ENCODE results near the gene SEMA3A. TPM values are rescaled to one million over a fixed set of nuclear protein-coding genes. Genes with fewer than 3 reads are reported as not detected.

Gene SEMA3A
- total RNA-seq, 1 experiment from 2014 or later = 20.2 TPM

DNA sequence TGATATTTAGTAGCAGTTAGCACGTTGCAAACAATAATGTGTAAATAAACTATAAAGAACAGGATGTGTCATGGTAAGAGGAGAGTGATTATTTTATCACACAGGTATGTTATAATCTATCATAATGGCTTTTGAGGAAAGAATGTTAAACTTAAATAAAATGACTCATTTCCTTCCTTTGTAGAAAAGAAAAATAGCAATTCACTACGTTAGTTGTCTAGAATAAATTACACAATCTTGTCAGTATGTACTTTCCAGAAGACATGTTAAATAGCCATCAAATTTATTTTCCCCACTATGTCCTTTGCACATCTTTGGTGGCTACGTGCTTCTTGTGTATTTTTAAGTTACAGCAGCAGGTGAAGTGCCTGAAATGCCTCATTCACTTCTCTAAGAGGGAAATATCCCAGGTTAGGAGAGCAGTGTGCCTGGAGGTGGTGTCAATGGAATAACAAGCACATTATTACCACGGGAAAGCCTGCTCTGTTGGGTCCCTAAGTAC lies 133.8 kb downstream of the SEMA3A start:
- H3K9me3 Mint-ChIP-seq (ENCODE audit: low read depth, unreplicated experiment) = peaks cover 2% of the 10 kb centered on the region
- peaks cover 5% of the 10 kb centered on the region for H3K36me3 Mint-ChIP-seq (ENCODE audit: insufficient read depth, unreplicated experiment)
- no peaks in the 10 kb centered on the region for H3K27me3 Mint-ChIP-seq (ENCODE audit: unreplicated experiment)
- peak overlapping the region; percentile 34 for H3K4me3 Mint-ChIP-seq (ENCODE audit: low read depth, unreplicated experiment)
- BruUV-seq (replicated peaks) = no TSS peak
- DNase-seq = no peak
- CTCF ChIA-PET = no interaction called here
- H3K4me1 Mint-ChIP-seq (ENCODE audit: low read depth, unreplicated experiment) = peaks cover 36% of the 10 kb centered on the region
- no peak for TF ChIP-seq CTCF (IDR thresholded peaks at IDR 0.05; ENCODE audit: unreplicated experiment)
- intact Hi-C loops (cut with micrococcal nuclease; ENCODE audit: unreplicated experiment) = no loop called here
- peak overlapping the region; percentile 94 for H3K27ac Mint-ChIP-seq (ENCODE audit: unreplicated experiment)

DNA sequence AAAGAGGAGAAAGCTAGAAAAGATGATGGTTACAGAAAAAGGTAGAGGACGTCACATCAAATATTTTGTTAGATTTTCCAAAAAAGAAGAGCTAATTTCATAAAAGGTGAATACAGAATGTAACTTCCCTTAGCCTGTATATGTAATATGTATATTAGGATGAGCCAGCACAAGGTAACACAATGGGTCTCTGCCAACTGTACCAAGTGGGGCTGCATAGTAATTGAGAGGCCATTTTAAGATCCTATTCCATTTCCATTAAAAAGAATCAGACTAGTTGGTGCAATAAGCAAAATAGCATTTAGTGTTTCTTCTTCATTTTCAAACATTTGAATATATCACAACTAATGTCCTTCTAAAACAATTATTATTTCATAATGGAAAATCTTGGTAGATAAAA lies 134.6 kb downstream of the SEMA3A start:
- TF ChIP-seq CTCF (IDR thresholded peaks at IDR 0.05; ENCODE audit: unreplicated experiment) = no peak
- intact Hi-C loops (cut with micrococcal nuclease; ENCODE audit: unreplicated experiment) = no loop called here

DNA sequence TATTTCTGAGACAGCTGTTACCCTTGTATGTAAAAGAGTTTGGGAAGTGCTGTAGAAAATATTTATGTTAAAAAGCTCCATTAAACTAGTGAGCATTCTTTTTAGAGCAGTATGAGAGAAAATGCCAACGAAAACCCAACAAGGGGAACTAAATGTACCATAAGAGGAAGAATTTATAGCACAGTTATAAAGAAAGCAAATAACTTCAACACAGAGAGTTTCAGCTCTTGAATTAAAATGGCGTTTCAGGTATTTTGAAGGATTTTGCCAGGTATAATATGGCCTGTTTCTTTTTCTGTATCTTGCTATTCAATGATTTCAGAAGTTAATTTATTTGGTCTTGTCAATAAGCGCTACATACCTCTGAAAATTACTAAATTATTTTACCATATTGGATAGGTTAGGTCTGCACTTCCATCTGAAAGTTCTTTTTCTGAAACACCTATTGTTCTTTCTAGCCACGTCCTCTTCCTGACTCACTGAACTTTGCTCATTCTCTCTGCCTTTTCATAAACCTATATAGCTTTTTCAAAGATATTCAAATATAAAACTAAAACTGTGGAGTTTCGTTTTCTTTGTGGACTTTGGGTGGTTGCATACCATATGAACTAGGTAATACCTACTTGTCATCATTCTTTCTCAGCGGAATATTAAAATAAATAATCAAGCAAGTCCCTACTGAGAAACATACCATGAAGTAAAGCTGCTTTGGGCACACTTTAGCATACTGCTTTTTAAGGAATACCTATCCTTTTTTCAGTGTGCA lies 136.1 kb downstream of the SEMA3A start:
- H3K36me3 Mint-ChIP-seq (ENCODE audit: insufficient read depth, unreplicated experiment) = peaks cover 5% of the 10 kb centered on the region
- H3K9me3 Mint-ChIP-seq (ENCODE audit: low read depth, unreplicated experiment) = peaks cover 2% of the 10 kb centered on the region
- TF ChIP-seq CTCF (IDR thresholded peaks at IDR 0.05; ENCODE audit: unreplicated experiment) = no peak
- CTCF ChIA-PET = interaction anchor here (0.6 to 1.2 kb wide), 4 partner anchors 12 to 136 kb away, joined by 3 to 7 read pairs (median 4); partner anchors contain the start of gene SEMA3A
- peak overlapping the region; percentile 99 for H3K27ac Mint-ChIP-seq (ENCODE audit: unreplicated experiment)
- intact Hi-C loops (cut with micrococcal nuclease; ENCODE audit: unreplicated experiment) = no loop called here
- DNase-seq = peak; percentile 13
- TSS peak; percentile 90 for BruUV-seq (replicated peaks)
- H3K27me3 Mint-ChIP-seq (ENCODE audit: unreplicated experiment) = no peaks in the 10 kb centered on the region
- peak overlapping the region; percentile 19 for H3K4me3 Mint-ChIP-seq (ENCODE audit: low read depth, unreplicated experiment)
- peaks cover 36% of the 10 kb centered on the region for H3K4me1 Mint-ChIP-seq (ENCODE audit: low read depth, unreplicated experiment)

More for the DNA sequence above, 134.6 kb downstream of the SEMA3A start:
- peaks cover 2% of the 10 kb centered on the region for H3K9me3 Mint-ChIP-seq (ENCODE audit: low read depth, unreplicated experiment)
- DNase-seq = no peak
- H3K27me3 Mint-ChIP-seq (ENCODE audit: unreplicated experiment) = no peaks in the 10 kb centered on the region
- CTCF ChIA-PET = no interaction called here
- peaks cover 36% of the 10 kb centered on the region for H3K4me1 Mint-ChIP-seq (ENCODE audit: low read depth, unreplicated experiment)
- no peak overlapping the region for H3K4me3 Mint-ChIP-seq (ENCODE audit: low read depth, unreplicated experiment)
- H3K27ac Mint-ChIP-seq (ENCODE audit: unreplicated experiment) = peak overlapping the region; percentile 94
- BruUV-seq (replicated peaks) = no TSS peak
- peaks cover 5% of the 10 kb centered on the region for H3K36me3 Mint-ChIP-seq (ENCODE audit: insufficient read depth, unreplicated experiment)

DNA sequence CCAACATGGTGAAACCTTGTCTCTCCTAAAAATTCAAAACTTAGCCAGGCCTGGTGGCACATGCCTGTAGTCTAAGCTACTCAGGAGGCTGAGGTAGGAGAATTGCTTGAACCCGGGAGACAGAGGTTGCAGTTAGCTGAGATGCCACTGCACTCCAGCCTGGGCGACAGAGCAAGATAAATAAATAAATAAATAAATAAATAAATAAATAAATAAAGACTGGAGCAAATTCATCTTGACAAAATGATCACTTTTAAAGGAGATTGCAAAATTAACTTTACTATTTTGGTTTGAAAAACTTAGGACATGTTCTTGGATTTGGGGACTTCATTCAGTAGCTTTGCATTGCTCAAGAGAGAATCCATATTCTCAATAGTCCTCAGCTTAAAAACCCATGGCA lies 137.0 kb downstream of the SEMA3A start:
- TF ChIP-seq CTCF (IDR thresholded peaks at IDR 0.05; ENCODE audit: unreplicated experiment) = no peak
- Mint-ChIP-seq H3K4me1 (ENCODE audit: low read depth, unreplicated experiment) (peaks cover 36% of the 10 kb centered on the region), H3K4me3 (ENCODE audit: low read depth, unreplicated experiment) (no peak overlapping the region), H3K9me3 (ENCODE audit: low read depth, unreplicated experiment) (no peaks in the 10 kb centered on the region), H3K27ac (ENCODE audit: unreplicated experiment) (peak overlapping the region; percentile 99), H3K27me3 (ENCODE audit: unreplicated experiment) (no peaks in the 10 kb centered on the region), H3K36me3 (ENCODE audit: insufficient read depth, unreplicated experiment) (peaks cover 5% of the 10 kb centered on the region)
- CTCF ChIA-PET = no interaction called here
- no TSS peak for BruUV-seq (replicated peaks)
- DNase-seq = no peak
- intact Hi-C loops (cut with micrococcal nuclease; ENCODE audit: unreplicated experiment) = no loop called here

All from Calu3 (cell line).